Measurements from ENCODE around the gene COTL1. TPM values are rescaled to one million over a fixed set of nuclear protein-coding genes. Genes with fewer than 3 reads are reported as not detected.

Gene COTL1
- polyA plus RNA-seq, 1 of the 3 experiments (the other 2 are of a cell fraction), result 91.6 TPM

- 92% methylated on average over 3 of the region's 3 CpGs for WGBS (ENCODE audit: low lambda C conversion rate)
- H3K36me3 ChIP-seq (replicated peaks in 1 of 2; ENCODE audit: control insufficient read depth in 1 of 2, insufficient read depth in 2 of 2, low read length in 1 of 2), result peaks cover 28 to 32% of the 10 kb centered on the region in 2 experiments
- H3K27ac ChIP-seq (ENCODE audit: low read depth in 2 of 2, low read length in 1 of 2), result no peak overlapping the region
- no peaks in the 10 kb centered on the region for H3K27me3 ChIP-seq (ENCODE audit: insufficient read depth)
- no peaks in the 10 kb centered on the region for H3K9me3 ChIP-seq
- no peaks in the 10 kb centered on the region for H3K9me2 ChIP-seq
- no peak overlapping the region for H2AFZ ChIP-seq (ENCODE audit: low read depth)
- TF ChIP-seq USF1 (IDR thresholded peaks at IDR 0.05; ENCODE audit: borderline replicate concordance, low read depth) (no peak), JUND (IDR thresholded peaks at IDR 0.05) (no peak), POLR2AphosphoS5 (IDR thresholded peaks at IDR 0.05; ENCODE audit: low read depth, low read length) (no peak), FOSL2 (IDR thresholded peaks at IDR 0.05; ENCODE audit: borderline replicate concordance, low read depth) (no peak), TCF12 (IDR thresholded peaks at IDR 0.05) (no peak), NRF1 (IDR thresholded peaks at IDR 0.05; ENCODE audit: low read depth, low read length) (no peak)
- no peak for DNase-seq
- no peak overlapping the region for H3K9ac ChIP-seq
- no peak overlapping the region for H3K4me3 ChIP-seq (ENCODE audit: low read depth in 2 of 2, low read length in 1 of 2)
- CTCF ChIA-PET, result interaction anchor here (1.9 to 3.1 kb wide), 2 partner anchors 72 to 84 kb away, joined by 6 to 12 read pairs; no protein-coding TSS in a partner anchor
- H3F3A ChIP-seq (replicated peaks; ENCODE audit: insufficient read depth), result peaks cover 12% of the 10 kb centered on the region
- no peak overlapping the region for H3K4me2 ChIP-seq
- peaks cover 0 to 3% of the 10 kb centered on the region in 2 experiments; a peak in 1 of 4 replicates for H3K4me1 ChIP-seq (ENCODE audit: control insufficient read depth in 1 of 2, insufficient read depth in 2 of 2, low read depth in 1 of 2, low read length in 1 of 2)
- peaks cover 62% of the 10 kb centered on the region; the same call in 1 of the 2 replicates for H3K79me2 ChIP-seq (ENCODE audit: insufficient read depth)
- POLR2A ChIA-PET, result no interaction called here
- H4K20me1 ChIP-seq (ENCODE audit: insufficient read depth), result peaks cover 13% of the 10 kb centered on the region
Measured at GRCh38 chr16:84654238-84654637, 36.4 kb upstream of the COTL1 start.

- Histone ChIP-seq H3K9me3 (no peaks in the 10 kb centered on the region), H3K79me2 (ENCODE audit: insufficient read depth) (peaks cover 67% of the 10 kb centered on the region; the same call in 1 of the 2 replicates), H3K4me1 (ENCODE audit: control insufficient read depth in 1 of 2, insufficient read depth in 2 of 2, low read depth in 1 of 2, low read length in 1 of 2) (peaks cover 0 to 12% of the 10 kb centered on the region in 2 experiments; a peak in 1 of 4 replicates), H3K27me3 (ENCODE audit: insufficient read depth) (no peaks in the 10 kb centered on the region), H3K27ac (ENCODE audit: low read depth in 2 of 2, low read length in 1 of 2) (no peak overlapping the region), H3K4me3 (ENCODE audit: low read depth in 2 of 2, low read length in 1 of 2) (no peak overlapping the region), H3K9ac (no peak overlapping the region), H3K36me3 (replicated peaks in 1 of 2; ENCODE audit: control insufficient read depth in 1 of 2, insufficient read depth in 2 of 2, low read length in 1 of 2) (peaks cover 17 to 28% of the 10 kb centered on the region in 2 experiments), H3K4me2 (no peak overlapping the region), H4K20me1 (ENCODE audit: insufficient read depth) (peaks cover 10% of the 10 kb centered on the region), H3F3A (replicated peaks; ENCODE audit: insufficient read depth) (peaks cover 15% of the 10 kb centered on the region), H3K9me2 (no peaks in the 10 kb centered on the region), H2AFZ (ENCODE audit: low read depth) (no peak overlapping the region)
- POLR2A ChIA-PET, result no interaction called here
- CTCF ChIA-PET, result interaction anchor here (0.9 to 3.1 kb wide), 4 partner anchors 10 to 73 kb away, joined by 3 to 12 read pairs (median 4); no protein-coding TSS in a partner anchor
- no peak for DNase-seq
- TF ChIP-seq GABPA (IDR thresholded peaks at IDR 0.05; ENCODE audit: low read depth), result no peak
- TF ChIP-seq CTCF (IDR thresholded peaks at IDR 0.05), result no peak
- no peak for TF ChIP-seq RCOR1 (IDR thresholded peaks at IDR 0.05; ENCODE audit: low read length)
- no peak for TF ChIP-seq TCF12 (IDR thresholded peaks at IDR 0.05)
- TF ChIP-seq EP300 (IDR thresholded peaks at IDR 0.05; ENCODE audit: borderline replicate concordance in 1 of 2, low read depth in 1 of 2, low read length in 1 of 2), result no peak
- TF ChIP-seq JUND (IDR thresholded peaks at IDR 0.05), result no peak
- no peak for TF ChIP-seq FOSL2 (IDR thresholded peaks at IDR 0.05; ENCODE audit: borderline replicate concordance, low read depth)
- no peak for TF ChIP-seq POLR2AphosphoS5 (IDR thresholded peaks at IDR 0.05; ENCODE audit: low read depth, low read length)
- no peak for TF ChIP-seq MXI1 (IDR thresholded peaks at IDR 0.05; ENCODE audit: low read depth, low read length)
- TF ChIP-seq RFX5 (IDR thresholded peaks at IDR 0.05; ENCODE audit: low read length), result no peak
- TF ChIP-seq ELF1 (IDR thresholded peaks at IDR 0.05), result no peak
- no peak for TF ChIP-seq IRF3 (IDR thresholded peaks at IDR 0.05; ENCODE audit: low read depth, low read length)
- no peak for TF ChIP-seq ZBTB33 (IDR thresholded peaks at IDR 0.05; ENCODE audit: borderline replicate concordance, low read depth)
- TF ChIP-seq NRF1 (IDR thresholded peaks at IDR 0.05; ENCODE audit: low read depth, low read length), result no peak
- no peak for TF ChIP-seq SMC3 (IDR thresholded peaks at IDR 0.05; ENCODE audit: low read depth, low read length)
- TF ChIP-seq CHD2 (IDR thresholded peaks at IDR 0.05; ENCODE audit: low read length, partially characterized antibody), result no peak
- no peak for TF ChIP-seq TEAD4 (IDR thresholded peaks at IDR 0.05; ENCODE audit: borderline replicate concordance, insufficient read depth)
- no peak for TF ChIP-seq TAF1 (IDR thresholded peaks at IDR 0.05; ENCODE audit: borderline replicate concordance, low read depth, low read length)
- 93% methylated on average over 7 of the region's 7 CpGs for WGBS (ENCODE audit: low lambda C conversion rate)
Measured at GRCh38 chr16:84652566-84652965, 34.7 kb upstream of the COTL1 start.

All from SK-N-SH (cell line).